Cerebellar cortex (tissue), 1 donor: ENCODE measurements around the gene SLFN12L.
A peak's percentile ranks its signal among the peaks of the same experiment; 100 is the strongest.

Experiments
- DNase-seq: peaks from one replicate; pipeline ENCODE4 v3.0.0-alpha.2; 2015; ENCODE audit warnings: low spot score

SLFN12L gene

DNA sequence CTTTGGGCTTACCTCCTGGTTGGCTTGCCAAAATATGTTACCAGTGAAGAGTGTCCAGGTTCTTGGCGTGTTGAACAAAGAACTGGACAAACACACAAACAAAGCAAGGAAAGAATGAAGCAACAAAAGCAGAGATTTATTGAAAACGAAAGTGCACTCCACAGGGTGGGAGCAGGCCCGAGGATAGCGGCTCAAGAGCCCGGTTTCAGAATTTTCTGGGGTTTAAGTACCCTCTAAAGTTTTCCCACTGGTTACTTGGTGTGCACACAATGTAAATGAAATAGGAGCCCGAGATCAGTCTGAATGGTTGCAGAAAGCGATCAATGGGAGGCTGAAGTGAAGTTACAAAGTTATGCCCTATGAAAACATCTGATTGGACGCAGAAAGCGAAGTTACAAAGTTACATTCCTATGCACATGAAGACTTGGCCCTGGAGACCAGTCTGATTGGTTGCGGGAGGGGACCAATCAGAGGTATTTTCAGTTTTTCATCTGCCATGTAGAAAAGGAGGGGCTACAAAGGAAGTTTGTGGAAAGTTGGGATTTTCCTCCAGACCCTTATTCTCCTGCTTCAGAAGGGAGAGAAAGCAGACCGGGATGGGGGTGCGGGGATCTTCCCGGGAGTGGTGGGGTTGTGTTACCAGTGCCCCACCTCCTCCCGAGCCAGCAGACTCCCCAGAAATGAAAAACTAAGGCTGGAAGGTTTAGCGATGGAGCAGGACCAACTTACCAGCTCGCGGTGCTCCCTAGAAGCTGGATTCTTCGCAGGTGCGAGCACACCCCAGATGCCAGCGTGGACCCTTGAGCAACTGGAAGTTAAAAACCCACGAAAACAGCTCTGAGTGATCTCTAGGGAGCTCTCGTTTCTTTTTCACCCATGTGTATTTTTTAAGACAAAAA, 105.1 kb downstream of the SLFN12L start, which contains the start of gene SLFN12:
Gene SLFN12 (minus strand): TSS at position 325 of the 899 bp plus-strand sequence. CDS start 9,472 bp downstream, outside the sequence.
- peak; percentile 79 for DNase-seq

DNA sequence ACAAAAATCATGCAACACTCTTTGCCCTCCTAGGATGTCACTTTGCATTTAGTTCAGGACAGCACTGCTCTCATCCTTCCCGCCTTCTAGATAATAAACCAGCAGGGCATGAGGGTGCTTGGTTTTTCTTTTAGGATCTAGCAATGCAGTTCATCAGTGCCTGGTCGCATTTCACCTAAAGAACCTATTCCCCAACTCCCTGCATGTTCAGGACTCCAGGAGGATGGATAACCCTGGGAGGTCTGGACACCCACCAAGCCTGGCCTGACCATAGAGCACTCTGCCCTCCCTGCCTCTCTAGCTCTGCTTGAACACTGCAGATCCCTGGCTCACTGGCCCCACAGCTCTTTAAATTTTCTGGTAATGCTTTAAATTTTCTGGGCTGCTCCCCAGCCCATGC, 107.8 kb downstream of the SLFN12L start:
- no peak for DNase-seq

DNA sequence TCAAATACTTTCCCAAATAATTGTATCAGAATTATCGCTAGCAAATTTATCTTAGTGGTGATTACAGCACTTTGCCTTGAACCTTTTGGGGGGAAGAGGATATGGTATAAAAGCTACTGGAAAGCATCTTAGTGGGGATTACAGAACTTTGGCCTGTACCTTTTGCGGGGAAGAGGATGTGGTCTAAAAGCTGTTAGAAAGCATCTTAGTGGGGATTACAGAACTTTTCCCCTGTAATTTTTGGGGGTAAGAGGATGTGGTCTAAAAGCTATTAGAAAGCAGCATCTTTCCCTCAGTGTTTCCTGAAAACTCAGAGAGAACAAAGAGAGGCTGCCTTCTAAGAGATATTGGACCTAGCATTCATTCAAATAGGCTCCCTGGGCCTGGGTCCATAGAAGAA, 109.2 kb downstream of the SLFN12L start:
- DNase-seq = no peak

DNA sequence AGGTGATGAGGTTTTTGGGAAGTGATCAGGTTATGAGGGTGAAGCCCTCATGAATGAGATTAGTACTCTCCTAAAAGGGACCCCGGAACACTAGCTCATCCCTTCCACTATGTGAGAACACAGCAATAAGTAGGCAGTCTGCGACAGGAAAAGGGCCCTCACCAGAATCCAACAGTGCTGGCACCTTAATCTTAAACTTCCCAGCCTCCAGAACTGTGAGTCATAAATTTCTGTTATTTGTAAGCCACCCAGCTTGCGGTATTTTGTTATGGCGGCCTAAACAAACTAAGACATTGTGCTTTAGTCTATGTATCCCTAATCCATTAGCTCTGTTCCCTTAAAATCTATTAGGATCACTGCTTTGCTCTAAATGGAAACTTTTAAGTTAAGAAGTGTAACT, 113.7 kb downstream of the SLFN12L start:
- DNase-seq = no peak
